ENCODE results near the gene ARHGAP42.

ARHGAP42 gene

GRCh38 chr11:100841711-100842407 is 154.8 kb downstream of the ARHGAP42 start:
- no peak for DNase-seq

- DNase-seq: no peak
Observed at GRCh38 chr11:100847696-100848216, 160.7 kb downstream of the ARHGAP42 start.

GRCh38 chr11:100849009-100849900 is 162.2 kb downstream of the ARHGAP42 start:
- no peak for DNase-seq

GRCh38 chr11:100849901-100850235 is 162.8 kb downstream of the ARHGAP42 start:
- DNase-seq: no peak

- no peak for DNase-seq
Observed at GRCh38 chr11:100851147-100851546, 164.1 kb downstream of the ARHGAP42 start.

GRCh38 chr11:100851584-100852152 is 164.6 kb downstream of the ARHGAP42 start:
- DNase-seq: no peak

- DNase-seq: no peak
Observed at GRCh38 chr11:100855466-100856067, 168.5 kb downstream of the ARHGAP42 start.

GRCh38 chr11:100857236-100858005 is 170.3 kb downstream of the ARHGAP42 start:
- DNase-seq: no peak

GRCh38 chr11:100860318-100861155 is 173.4 kb downstream of the ARHGAP42 start:
- DNase-seq: no peak

GRCh38 chr11:100861212-100861611 is 174.1 kb downstream of the ARHGAP42 start:
- DNase-seq: no peak

GRCh38 chr11:100863080-100863581 is 176.0 kb downstream of the ARHGAP42 start:
- no peak for DNase-seq

- DNase-seq: no peak
Observed at GRCh38 chr11:100865443-100866065, 178.5 kb downstream of the ARHGAP42 start.

- no peak for DNase-seq
Observed at GRCh38 chr11:100866453-100866852, 179.4 kb downstream of the ARHGAP42 start.

GRCh38 chr11:100867606-100868005 is 180.5 kb downstream of the ARHGAP42 start:
- no peak for DNase-seq

- DNase-seq: no peak
Observed at GRCh38 chr11:100869328-100869727, 182.2 kb downstream of the ARHGAP42 start.

- no peak for DNase-seq
Observed at GRCh38 chr11:100870138-100870537, 183.1 kb downstream of the ARHGAP42 start.

- DNase-seq: no peak
Observed at GRCh38 chr11:100872951-100873740, 186.1 kb downstream of the ARHGAP42 start.

GRCh38 chr11:100874203-100874602 is 187.1 kb downstream of the ARHGAP42 start:
- no peak for DNase-seq

- DNase-seq: no peak
Observed at GRCh38 chr11:100875521-100875869, 188.4 kb downstream of the ARHGAP42 start.
